Cardiac septum (tissue), 1 donor: ENCODE data around the gene CBX4. TPM values are rescaled to one million over a fixed set of nuclear protein-coding genes. Genes with fewer than 3 reads are reported as not detected.

Experiments
- DNase-seq: peaks from one replicate; pipeline ENCODE4 v3.0.0-alpha.2; 2020; ENCODE audit warnings: low spot score
- intact Hi-C: fragments of 100-400 bp; cut with DNase I; formaldehyde crosslinking; loops from one replicate; pipeline ENCODE4 v1.14.0; 2022
- total RNA-seq: library from RNA; stranded (reverse); fragmentation: NEBNext Ultra II Directional; extraction: Animal tissue kit (Norgen Biotek cat#: 25700); gene quantifications from one replicate; pipeline ENCODE4 v1.2.1, GENCODE V29; 2021
- donor health status: DM: no; HTN: no; CAD: no.

Gene CBX4
- total RNA-seq, 1 donor from 2014 or later, result 23.8 TPM

DNA sequence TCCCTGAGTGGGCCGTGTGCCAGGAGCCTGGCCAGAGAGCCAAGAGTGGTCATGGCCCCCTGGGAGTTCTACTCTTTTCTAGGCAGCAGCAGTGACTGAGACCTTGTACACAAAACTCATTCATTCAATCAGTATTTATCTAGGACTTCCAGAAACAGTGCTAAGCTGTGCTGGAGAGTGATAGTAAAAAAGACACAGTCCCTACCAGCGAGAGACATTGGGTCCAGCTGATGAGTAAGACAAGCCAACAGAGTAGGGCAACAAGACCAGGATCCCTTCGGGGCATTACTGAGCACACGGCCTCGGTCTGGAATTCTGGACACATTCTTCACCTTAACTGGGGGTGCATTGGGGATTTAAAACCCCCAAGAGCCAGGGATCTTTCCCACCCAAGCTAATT, 20.2 kb downstream of the CBX4 start:
- intact Hi-C loops, result no loop called here
- no peak for DNase-seq

DNA sequence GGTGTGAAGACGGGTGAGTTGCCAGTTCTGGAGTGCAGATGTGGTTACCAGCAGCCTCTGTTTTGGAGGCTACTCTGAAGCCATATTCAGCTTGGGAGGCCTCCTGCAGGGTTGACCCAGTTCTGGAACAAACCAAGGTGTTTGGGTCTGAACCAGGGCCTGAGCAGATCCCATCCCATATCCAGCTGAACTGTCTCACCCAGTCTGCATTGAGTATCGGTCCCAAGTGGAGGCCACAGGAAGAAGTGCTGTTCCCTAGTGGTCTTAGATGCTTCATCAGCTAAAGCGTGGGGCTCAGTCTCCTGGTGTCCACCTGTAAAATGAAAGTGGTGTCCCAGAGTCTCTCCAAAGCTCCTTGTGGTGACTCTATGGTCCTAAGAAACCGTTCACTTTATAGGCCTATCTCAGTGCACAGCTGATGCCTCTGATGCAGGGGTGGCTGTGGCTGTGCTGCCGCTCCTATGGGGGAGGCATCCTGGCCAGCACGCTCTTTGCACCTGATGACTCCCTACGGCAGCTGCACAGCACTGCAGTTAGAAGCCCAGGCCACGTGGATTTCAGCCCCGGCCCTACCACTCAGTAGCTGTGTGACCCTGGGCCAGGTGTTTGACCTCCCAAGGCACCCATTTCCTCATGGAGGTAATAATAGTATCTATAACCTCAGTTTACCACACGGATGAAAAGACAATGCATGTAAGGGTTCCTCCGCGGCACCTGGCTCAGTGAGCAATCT, 21.0 kb downstream of the CBX4 start:
- intact Hi-C loops, result no loop called here
- no peak for DNase-seq

DNA sequence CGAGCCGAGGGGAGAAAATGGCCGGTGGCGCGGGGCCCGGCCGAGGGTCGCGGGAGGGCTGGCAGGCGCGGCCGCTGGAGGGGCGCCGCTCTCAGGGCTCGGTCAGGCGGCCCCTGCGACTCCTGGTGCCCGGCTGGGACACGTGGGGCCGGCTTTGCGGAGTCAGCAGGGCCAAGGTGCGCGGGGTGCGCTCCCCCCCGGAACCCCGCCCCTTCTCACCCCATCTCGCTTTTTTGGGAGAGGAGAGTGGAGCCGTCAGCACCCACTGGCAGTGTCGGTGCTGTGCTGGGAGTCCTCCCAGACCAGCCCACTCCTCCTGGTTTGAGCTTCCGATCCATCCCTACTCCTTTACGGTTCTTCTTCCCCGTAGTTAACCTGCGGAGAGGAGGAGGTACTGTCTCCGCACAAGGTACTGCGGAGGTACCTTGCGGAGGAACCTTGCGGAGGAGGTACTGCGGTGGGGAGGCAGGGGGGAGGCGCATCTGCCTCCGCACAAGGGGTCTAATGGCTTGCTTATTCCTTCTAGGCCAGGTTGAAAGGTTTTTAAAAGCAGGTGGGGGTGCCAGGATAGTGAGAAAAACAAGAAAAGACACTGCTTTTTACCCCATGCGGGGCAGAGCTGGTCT, 23.3 kb downstream of the CBX4 start:
- no peak for DNase-seq
- intact Hi-C loops, result no loop called here

GRCh38 chr17:79814974-79815835, 24.0 kb downstream of the CBX4 start:
- DNase-seq, result no peak
- intact Hi-C loops, result loop anchor here (5.0 kb wide), 1 partner anchor 102 kb away; no protein-coding TSS in a partner anchor

- intact Hi-C loops, result loop anchor here (5.0 kb wide), 1 partner anchor 103 kb away; no protein-coding TSS in a partner anchor
- DNase-seq, result no peak
Measured at GRCh38 chr17:79814127-79814973, 24.9 kb downstream of the CBX4 start.

DNA sequence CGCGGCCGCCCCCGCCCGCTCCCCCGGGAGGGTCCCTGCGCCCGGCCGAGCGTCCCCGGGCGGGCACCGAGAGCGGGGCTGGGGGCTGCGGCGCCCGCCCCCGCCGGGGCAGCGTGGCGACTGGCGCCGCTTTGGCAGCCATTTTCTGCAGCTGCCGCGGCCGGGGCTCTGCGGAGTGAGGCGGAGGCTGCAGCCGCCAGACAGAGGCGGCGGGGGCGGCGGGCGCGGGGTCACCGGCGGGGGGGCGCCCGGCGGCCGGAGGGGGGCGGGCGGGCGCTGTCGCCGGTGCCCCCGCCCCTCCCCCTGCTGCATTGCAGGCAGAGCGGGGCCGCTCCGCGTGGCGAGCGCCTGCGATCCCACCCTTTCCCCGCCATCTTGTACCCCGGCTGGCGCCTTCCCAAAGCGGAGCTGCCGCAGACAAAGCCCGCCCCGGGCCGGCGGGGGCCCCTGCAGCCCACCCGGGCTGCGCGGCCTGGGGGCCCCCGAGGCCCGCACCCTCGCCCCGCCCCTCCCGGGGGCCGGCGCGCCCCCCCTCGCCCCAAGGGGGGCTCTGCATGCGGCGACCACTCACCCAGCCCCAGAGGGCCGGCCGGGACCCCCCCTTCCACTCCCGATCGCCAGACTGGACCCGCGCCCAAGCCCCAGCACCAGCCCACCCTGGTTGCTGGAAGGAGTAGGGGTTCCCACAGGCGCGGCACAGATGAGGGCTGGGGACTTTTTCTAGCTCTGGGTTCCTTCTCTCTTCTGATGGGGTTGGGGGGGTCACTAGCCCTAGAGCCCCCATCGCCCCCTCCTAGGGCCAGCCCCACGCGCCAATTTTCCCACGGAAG, 25.7 kb downstream of the CBX4 start:
- intact Hi-C loops, result loop anchor here (5.0 kb wide), 1 partner anchor 104 kb away; no protein-coding TSS in a partner anchor
- no peak for DNase-seq

GRCh38 chr17:79812353-79813258, 26.6 kb downstream of the CBX4 start:
- intact Hi-C loops, result loop anchor here (5.0 kb wide), 1 partner anchor 105 kb away; no protein-coding TSS in a partner anchor
- no peak for DNase-seq

DNA sequence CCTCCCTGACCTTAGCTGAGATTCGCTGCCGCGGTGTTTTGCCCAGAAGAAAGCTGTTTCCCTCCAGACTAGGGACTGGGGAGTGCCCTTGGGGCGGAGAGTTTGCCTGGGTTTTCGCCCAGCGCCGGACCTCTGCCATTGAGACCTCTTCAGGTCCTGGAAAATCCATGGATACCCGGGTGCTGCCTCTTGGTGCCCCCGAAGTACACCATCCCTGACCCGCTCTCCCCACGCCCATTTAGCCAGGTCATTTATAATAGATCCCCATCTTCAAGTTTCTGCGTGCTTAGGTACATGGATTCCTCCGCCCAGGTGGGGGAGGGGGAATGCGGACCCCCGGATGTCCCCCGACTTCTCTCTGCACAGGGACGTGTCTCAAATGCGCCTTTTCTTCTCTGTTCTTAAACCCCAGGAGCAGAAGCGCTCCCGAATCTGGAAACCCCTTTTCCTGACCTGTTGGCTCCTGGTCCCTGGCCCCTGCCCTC, 27.3 kb downstream of the CBX4 start:
- intact Hi-C loops, result loop anchor here (2.0 to 5.0 kb wide), 2 partner anchors 27 to 105 kb away; partner anchors contain the start of gene CBX4
- DNase-seq, result no peak

GRCh38 chr17:79811011-79811867, 28.0 kb downstream of the CBX4 start:
- intact Hi-C loops, result loop anchor here (2.0 to 5.0 kb wide), 2 partner anchors 28 to 106 kb away; partner anchors contain the start of gene CBX4
- DNase-seq, result no peak

GRCh38 chr17:79810130-79811010, 28.9 kb downstream of the CBX4 start:
- peak; percentile 89 for DNase-seq
- intact Hi-C loops, result loop anchor here (2.0 to 5.0 kb wide), 2 partner anchors 28 to 107 kb away; partner anchors contain the start of gene CBX4

DNA sequence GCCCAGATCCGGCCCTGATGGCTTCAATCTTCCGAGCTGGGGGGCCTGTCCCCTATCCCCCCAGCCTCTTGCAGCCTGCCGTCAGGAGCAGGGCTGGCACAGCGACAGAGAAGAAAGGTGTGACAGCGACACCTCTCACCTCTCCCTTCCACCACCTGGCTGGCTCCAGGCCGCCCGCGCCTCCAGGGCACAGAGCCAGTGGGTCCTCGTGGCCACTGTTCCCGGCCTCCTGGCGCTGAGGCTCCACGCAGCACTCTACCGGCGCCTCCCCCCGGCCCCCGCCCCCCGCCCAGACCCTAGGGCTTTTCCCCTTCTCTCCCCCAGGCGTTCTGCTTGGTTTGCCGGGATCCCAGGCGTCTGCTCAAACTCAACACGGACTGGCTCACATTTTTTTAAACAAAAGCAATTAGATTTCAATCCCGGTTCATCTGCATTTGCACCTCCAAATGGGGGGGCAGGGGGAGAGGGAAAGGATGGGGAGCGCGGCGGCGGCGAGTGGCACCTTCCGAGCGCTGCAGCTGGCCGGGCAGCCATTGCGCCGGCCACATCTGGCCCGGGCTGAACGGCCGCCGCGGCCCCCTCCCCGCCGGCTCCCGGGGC, 29.6 kb downstream of the CBX4 start:
- intact Hi-C loops, result loop anchor here (2.0 to 5.0 kb wide), 4 partner anchors 29 to 183 kb away; partner anchors contain the start of gene CBX4
- DNase-seq, result no peak

DNA sequence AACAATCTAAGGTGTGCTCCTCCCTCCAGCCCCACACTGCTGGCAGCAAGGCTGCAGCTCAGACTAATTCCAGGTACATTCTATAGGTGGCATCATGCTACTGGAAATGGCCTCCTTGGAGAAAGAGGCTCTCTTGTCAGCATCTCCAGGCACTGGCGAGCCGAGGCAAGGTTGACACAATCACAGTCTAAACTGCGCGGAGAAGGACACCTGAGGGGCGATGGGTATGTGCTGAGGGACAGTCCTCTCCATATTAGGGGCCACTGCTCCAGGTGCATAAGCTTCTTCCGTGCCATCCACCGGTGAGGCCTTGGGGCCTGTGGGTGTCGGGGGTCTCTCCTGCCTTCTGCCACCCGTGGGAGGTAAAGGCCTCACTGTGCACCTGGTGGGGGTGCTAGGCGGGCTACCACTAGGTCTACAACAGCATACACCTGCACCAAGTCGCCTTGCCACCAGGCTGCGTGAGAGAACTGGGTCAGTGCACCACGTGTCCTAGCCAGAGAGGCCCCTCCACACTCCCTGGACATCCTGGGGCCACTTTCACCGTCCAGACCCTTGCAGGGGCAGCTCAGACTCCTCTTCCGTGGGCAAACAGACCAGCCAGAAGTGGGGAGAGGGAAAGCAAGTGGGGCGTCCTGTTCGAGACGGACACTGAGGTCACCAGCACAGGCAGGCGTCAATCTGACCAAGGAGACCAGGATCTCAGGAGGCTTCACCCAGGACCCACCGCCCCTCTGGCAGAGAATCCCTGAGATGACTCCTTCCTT, 30.3 kb downstream of the CBX4 start:
- intact Hi-C loops, result loop anchor here (5.0 kb wide), 2 partner anchors 163 to 183 kb away; no protein-coding TSS in a partner anchor
- no peak for DNase-seq

- intact Hi-C loops, result loop anchor here (5.0 kb wide), 2 partner anchors 165 to 185 kb away; no protein-coding TSS in a partner anchor
Measured at GRCh38 chr17:79806863-79807720, 32.1 kb downstream of the CBX4 start.

More at GRCh38 chr17:79806863-79807720, 32.1 kb downstream of the CBX4 start:
- no peak for DNase-seq
